Activated T-helper 17 cell treated with anti-CD3 and anti-CD28 coated beads, Interleukin-2, amount 50 U/mL, for 72 hours (primary cell): ENCODE data around the gene DNPEP. TPM values are rescaled to one million over a fixed set of nuclear protein-coding genes. Genes with fewer than 3 reads are reported as not detected.
A peak's percentile ranks its signal among the peaks of the same experiment; 100 is the strongest.
"Not testable (repeated sequence)": the region's sequence is repeated elsewhere in the genome, so short reads cannot be mapped to it uniquely, and the experiment has no call there.

Experiments
- ATAC-seq: fragments of 150-1000 bp; cut with Tn5 transposase; replicated peaks from 2 replicates; pipeline ENCODE4 v1.10.0; 2021; ENCODE audit warnings: mild to moderate bottlenecking, moderate library complexity
- H3K27ac Mint-ChIP-seq: one replicate; pipeline ENCODE4 v1.8.0; 2022; ENCODE audit warnings: mixed read lengths
- H3K27me3 Mint-ChIP-seq: one replicate; pipeline ENCODE4 v1.8.0; 2022; ENCODE audit warnings: mixed read lengths
- H3K36me3 Mint-ChIP-seq: one replicate; pipeline ENCODE4 v1.8.0; 2022; ENCODE audit warnings: low read depth, mild to moderate bottlenecking, mixed read lengths
- H3K4me1 Mint-ChIP-seq: one replicate; pipeline ENCODE4 v1.8.0; 2022; ENCODE audit warnings: mixed read lengths
- H3K4me3 Mint-ChIP-seq: one replicate; pipeline ENCODE4 v1.8.0; 2022; ENCODE audit warnings: mild to moderate bottlenecking, mixed read lengths
- H3K9me3 Mint-ChIP-seq: one replicate; pipeline ENCODE4 v1.8.0; 2022; ENCODE audit warnings: mixed read lengths
- total RNA-seq, 2 donors: library from RNA; stranded (reverse); gene quantifications; one replicate each; pipeline ENCODE4 v1.2.3, GENCODE V29; 2022

DNPEP gene
- total RNA-seq, 2 donors from 2014 or later = 80.9 to 99.6 TPM

DNA sequence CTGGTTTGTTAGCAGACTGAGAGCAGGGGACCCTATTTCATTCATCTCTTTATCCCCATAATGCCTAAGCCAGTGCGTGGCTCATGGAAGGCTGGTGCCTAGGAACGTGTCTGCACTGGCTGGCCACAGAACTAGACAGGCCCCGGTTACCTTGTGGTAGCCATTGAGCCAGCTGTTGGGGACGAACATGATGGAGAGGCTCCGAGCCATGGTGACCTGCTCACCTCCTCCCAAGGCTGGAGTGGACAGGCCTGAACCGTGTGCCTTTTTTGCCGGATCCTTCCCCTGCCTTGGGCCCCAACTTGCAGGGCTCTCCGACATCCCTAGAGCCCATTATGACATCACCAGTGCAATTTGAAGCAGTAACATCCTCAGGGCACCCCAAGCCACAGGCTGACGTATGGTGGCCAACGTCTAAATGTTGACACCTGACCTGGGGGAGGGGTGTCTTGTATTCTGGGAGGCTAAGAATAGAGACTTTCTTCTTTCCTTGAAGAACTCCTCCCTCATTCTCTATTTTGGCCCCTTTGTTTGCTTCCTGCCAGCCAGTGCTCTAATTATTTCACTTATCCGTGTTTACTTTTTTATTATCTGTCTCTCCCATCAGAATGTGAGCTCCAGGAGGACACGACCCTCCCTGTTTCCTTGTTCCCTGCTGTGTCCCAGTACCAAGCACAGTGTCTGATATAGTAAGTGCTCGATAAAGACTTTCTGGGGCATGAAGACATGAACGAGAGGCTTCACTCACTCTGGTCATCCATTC lies 12.2 kb upstream of the DNPEP start:
- Mint-ChIP-seq H3K27me3 (no peaks in the 10 kb centered on the region), H3K36me3 (no peaks in the 10 kb centered on the region), H3K9me3 (no peaks in the 10 kb centered on the region), H3K27ac (no peak overlapping the region), H3K4me1 (peaks cover 10% of the 10 kb centered on the region), H3K4me3 (no peak overlapping the region)
- no peak for ATAC-seq

DNA sequence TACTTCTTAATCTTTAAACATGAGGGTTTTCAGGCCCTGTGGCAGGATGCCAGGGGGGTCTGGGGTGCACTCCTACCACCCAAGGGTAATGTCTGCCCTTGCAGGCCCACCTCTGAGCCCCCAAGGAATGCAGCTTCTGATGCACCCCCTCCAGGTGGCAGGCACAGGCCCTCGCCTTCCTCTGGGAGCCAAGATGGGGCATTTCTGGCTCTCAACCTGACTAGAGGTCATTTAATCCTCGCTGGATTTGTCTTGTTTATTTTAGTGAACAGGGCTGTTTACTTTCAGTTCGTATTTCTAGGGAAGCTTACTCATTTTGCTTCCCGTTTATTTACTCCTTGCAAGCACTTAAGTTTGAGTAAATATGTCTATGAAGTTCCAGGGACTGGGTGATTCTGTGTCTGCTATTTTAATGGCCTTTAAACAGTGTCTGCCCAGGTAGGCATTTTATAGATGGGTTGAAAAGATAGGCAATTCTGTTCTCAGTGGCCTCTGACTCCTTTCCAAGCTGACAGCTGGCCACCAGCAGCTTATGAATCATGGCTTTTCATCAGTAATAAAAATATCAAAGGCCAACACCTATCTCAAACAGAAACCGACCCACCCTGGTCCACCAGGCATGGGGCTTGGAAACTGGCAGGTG lies 11.1 kb upstream of the DNPEP start:
- no peak overlapping the region for H3K4me3 Mint-ChIP-seq
- H3K27ac Mint-ChIP-seq = no peak overlapping the region
- peaks cover 10% of the 10 kb centered on the region for H3K4me1 Mint-ChIP-seq
- no peak for ATAC-seq
- no peaks in the 10 kb centered on the region for H3K36me3 Mint-ChIP-seq
- H3K27me3 Mint-ChIP-seq = no peaks in the 10 kb centered on the region
- H3K9me3 Mint-ChIP-seq = no peaks in the 10 kb centered on the region

DNA sequence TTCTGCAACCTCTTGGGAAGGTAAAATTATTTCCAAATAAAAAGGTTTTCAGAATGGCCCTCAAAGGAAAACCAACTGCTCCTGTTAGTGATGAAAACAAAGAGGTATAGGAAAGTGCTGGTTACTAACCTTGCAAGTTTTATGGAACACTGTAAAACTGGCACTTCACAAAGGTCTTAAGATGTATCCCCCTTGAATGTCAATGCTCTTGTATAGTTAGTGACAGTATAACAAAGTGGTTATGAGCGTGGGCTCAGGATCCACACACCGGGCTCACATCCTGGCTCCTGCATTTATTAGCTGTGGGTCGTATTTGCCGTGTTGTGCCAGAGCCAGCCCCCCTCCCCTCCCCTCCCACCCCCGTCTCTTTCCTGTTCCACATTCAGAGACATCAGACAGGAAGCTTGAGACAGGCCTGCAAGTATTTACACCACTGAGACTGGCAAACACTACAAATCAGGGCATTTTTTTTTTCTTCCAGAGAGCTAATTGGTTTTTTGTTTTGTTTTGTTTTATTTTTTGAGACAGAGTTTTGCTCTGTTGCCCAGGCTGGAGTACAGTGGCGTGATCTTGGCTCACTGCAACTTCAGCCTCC lies 9.2 kb upstream of the DNPEP start:
- Mint-ChIP-seq H3K36me3 (no peaks in the 10 kb centered on the region), H3K27ac (peak overlapping the region; percentile 82), H3K4me1 (peaks cover 10% of the 10 kb centered on the region), H3K9me3 (no peaks in the 10 kb centered on the region), H3K27me3 (no peaks in the 10 kb centered on the region), H3K4me3 (peak overlapping the region; percentile 15)
- peak; percentile 40 for ATAC-seq

GRCh38 chr2:219395609-219396008 lies 7.9 kb upstream of the DNPEP start:
- Mint-ChIP-seq H3K4me3 (no peak overlapping the region), H3K27ac (no peak overlapping the region), H3K4me1 (peaks cover 10% of the 10 kb centered on the region), H3K9me3 (no peaks in the 10 kb centered on the region), H3K36me3 (no peaks in the 10 kb centered on the region), H3K27me3 (no peaks in the 10 kb centered on the region)
- no peak for ATAC-seq

- not testable (repeated sequence) for H3K4me1 Mint-ChIP-seq, ATAC-seq, H3K9me3 Mint-ChIP-seq, H3K27ac Mint-ChIP-seq, H3K4me3 Mint-ChIP-seq, H3K27me3 Mint-ChIP-seq, H3K36me3 Mint-ChIP-seq
Observed at GRCh38 chr2:219395056-219395455, 7.3 kb upstream of the DNPEP start.

- no peaks in the 10 kb centered on the region for H3K36me3 Mint-ChIP-seq
- H3K27ac Mint-ChIP-seq = no peak overlapping the region
- no peaks in the 10 kb centered on the region for H3K27me3 Mint-ChIP-seq
- peaks cover 10% of the 10 kb centered on the region for H3K4me1 Mint-ChIP-seq
- ATAC-seq = no peak
- H3K4me3 Mint-ChIP-seq = no peak overlapping the region
- no peaks in the 10 kb centered on the region for H3K9me3 Mint-ChIP-seq
Observed at GRCh38 chr2:219392754-219393153, 5.0 kb upstream of the DNPEP start.

DNA sequence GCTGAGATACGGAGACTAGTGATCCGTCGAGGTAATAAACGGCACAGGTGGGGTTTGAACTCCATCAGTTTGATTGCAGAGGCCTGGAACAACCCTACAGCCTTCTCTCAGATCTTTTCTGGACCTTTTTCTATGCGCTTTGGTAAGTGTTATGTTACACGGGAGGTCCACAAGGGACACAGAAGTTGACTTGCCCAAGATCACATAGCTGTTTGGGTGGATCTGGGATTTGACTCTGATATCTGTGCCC lies 1.1 kb upstream of the DNPEP start:
- Mint-ChIP-seq H3K36me3 (peaks cover 37% of the 10 kb centered on the region), H3K27me3 (no peaks in the 10 kb centered on the region), H3K4me1 (no peaks in the 10 kb centered on the region), H3K27ac (peak overlapping the region; percentile 81), H3K4me3 (peak overlapping the region; percentile 95), H3K9me3 (no peaks in the 10 kb centered on the region)
- ATAC-seq = no peak

DNA sequence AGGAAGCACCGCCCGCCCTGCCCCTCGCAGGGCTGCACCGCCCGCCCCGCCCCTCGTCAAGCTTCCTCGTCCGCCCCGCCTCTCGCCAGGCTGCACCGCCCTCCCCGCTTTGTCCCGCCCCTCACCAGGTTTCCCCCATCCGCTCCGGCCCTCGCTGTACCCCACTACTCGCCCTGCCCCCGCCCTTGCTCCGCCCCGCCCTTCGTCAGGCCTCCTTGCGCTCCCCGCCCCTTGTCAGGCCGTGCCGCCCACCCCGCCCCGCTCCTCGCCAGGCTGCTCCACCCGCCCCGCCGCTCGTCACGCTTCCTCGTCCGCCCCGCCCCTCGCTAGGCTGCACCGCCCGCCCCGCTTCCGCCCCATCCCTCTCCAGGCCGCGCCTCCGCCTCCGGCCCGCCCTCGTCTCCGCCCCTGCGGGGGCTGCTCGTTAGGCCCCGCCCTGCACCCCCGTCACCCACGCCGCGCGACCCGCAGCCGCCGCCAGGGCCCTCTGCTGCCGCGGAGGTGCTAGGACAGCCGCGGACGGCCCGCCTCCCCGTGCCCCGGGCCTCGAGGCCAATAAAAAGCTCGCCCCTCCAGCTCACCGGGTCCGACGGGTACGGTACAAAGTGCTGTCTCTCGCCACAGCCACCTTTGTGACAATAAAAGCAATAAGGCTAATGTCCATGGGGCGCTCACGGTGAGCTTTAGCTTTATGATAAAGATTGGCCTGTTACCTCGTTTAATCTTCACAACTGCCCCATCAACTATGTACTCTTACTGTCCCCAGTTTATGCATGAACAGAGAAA lies 602 bp upstream of the DNPEP start:
- ATAC-seq = peak; percentile 83
- H3K4me1 Mint-ChIP-seq = no peaks in the 10 kb centered on the region
- H3K36me3 Mint-ChIP-seq = peaks cover 42% of the 10 kb centered on the region
- H3K9me3 Mint-ChIP-seq = no peaks in the 10 kb centered on the region
- H3K4me3 Mint-ChIP-seq = peak overlapping the region; percentile 95
- H3K27ac Mint-ChIP-seq = peak overlapping the region; percentile 81
- H3K27me3 Mint-ChIP-seq = no peaks in the 10 kb centered on the region

DNA sequence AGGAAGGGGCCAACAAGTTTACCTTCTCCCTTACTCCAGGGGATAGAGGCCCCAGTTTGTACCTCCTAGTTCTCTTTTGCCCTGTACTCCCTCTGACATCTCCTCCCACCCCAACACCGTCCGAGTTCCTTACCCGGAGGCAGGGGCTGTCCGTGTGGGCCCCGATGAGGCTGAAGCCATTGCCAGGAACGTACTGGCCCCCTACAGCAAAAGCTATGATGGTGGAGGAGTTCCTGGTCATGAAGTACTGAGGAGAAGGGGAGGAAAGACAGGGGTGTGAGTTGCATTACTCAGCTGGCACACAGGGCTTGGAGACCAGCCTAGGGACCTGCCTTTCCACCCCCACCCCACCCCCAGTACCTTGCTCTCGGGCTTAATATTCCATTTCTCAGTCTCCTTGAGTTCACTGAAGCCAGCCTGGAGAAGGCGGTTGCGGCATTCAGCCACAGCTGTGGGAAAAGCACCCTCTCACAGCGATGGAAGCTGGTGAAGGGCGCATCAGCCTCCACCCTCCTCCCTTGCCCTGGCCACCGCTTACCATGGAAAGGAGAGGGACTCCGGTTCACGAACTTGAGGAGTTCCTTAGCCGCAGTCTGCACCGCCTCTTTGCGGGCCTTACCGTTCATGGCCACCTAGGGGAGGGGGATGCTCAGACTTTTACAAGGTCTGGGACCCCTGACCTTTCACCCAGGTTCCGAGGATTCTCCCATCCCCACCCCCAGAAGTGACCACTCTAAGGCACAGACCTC lies 1.0 kb downstream of the DNPEP start:
- no peaks in the 10 kb centered on the region for H3K4me1 Mint-ChIP-seq
- H3K4me3 Mint-ChIP-seq = peak overlapping the region; percentile 95
- H3K36me3 Mint-ChIP-seq = peaks cover 58% of the 10 kb centered on the region
- H3K9me3 Mint-ChIP-seq = no peaks in the 10 kb centered on the region
- no peaks in the 10 kb centered on the region for H3K27me3 Mint-ChIP-seq
- no peak for ATAC-seq
- H3K27ac Mint-ChIP-seq = peak overlapping the region; percentile 97

GRCh38 chr2:219385958-219386520 lies 1.7 kb downstream of the DNPEP start:
- no peaks in the 10 kb centered on the region for H3K9me3 Mint-ChIP-seq
- no peaks in the 10 kb centered on the region for H3K27me3 Mint-ChIP-seq
- peak overlapping the region; percentile 95 for H3K4me3 Mint-ChIP-seq
- H3K4me1 Mint-ChIP-seq = no peaks in the 10 kb centered on the region
- ATAC-seq = no peak
- peaks cover 65% of the 10 kb centered on the region for H3K36me3 Mint-ChIP-seq
- no peak overlapping the region for H3K27ac Mint-ChIP-seq

- H3K4me1 Mint-ChIP-seq = no peaks in the 10 kb centered on the region
- H3K4me3 Mint-ChIP-seq = no peak overlapping the region
- H3K9me3 Mint-ChIP-seq = no peaks in the 10 kb centered on the region
- no peak overlapping the region for H3K27ac Mint-ChIP-seq
- peaks cover 75% of the 10 kb centered on the region for H3K36me3 Mint-ChIP-seq
- no peak for ATAC-seq
- no peaks in the 10 kb centered on the region for H3K27me3 Mint-ChIP-seq
Observed at GRCh38 chr2:219384859-219385258, 2.9 kb downstream of the DNPEP start.

GRCh38 chr2:219384083-219384713 lies 3.5 kb downstream of the DNPEP start:
- no peaks in the 10 kb centered on the region for H3K4me1 Mint-ChIP-seq
- H3K4me3 Mint-ChIP-seq = no peak overlapping the region
- no peaks in the 10 kb centered on the region for H3K27me3 Mint-ChIP-seq
- ATAC-seq = no peak
- H3K36me3 Mint-ChIP-seq = peaks cover 75% of the 10 kb centered on the region
- no peaks in the 10 kb centered on the region for H3K9me3 Mint-ChIP-seq
- H3K27ac Mint-ChIP-seq = no peak overlapping the region

DNA sequence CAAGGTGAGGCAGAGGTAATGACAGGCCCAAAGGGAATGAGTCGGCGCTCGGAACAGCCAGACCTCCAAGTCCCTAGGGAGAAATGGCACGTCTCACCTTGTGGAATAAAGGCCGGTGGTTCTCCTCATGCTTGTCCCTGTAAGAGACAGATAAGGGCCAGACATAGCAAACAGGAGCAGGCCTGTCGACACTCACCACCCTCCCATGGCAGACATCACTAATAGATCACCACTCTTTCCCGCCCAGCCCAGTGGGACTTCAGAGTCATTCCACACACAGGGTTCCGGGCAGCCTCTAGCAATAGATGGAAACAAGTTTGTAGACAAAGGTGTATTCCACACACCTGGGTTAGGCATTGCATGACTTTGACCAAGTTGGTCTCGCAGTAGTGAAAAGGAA lies 6.3 kb downstream of the DNPEP start:
- ATAC-seq = no peak
- H3K27ac Mint-ChIP-seq = peak overlapping the region; percentile 29

More for the DNA sequence above, 6.3 kb downstream of the DNPEP start:
- Mint-ChIP-seq H3K9me3 (no peaks in the 10 kb centered on the region), H3K27me3 (no peaks in the 10 kb centered on the region), H3K4me1 (no peaks in the 10 kb centered on the region), H3K4me3 (no peak overlapping the region), H3K36me3 (peaks cover 90% of the 10 kb centered on the region)
